ENCODE measurements around the gene RHNO1. TPM values are rescaled to one million over a fixed set of nuclear protein-coding genes. Genes with fewer than 3 reads are reported as not detected.
"Not testable (repeated sequence)": the region's sequence is repeated elsewhere in the genome, so short reads cannot be mapped to it uniquely, and the experiment has no call there.

The RHNO1 gene
- total RNA-seq, 4 donors from 2014 or later = 14.3 to 21.3 (median 17.2) TPM

DNA sequence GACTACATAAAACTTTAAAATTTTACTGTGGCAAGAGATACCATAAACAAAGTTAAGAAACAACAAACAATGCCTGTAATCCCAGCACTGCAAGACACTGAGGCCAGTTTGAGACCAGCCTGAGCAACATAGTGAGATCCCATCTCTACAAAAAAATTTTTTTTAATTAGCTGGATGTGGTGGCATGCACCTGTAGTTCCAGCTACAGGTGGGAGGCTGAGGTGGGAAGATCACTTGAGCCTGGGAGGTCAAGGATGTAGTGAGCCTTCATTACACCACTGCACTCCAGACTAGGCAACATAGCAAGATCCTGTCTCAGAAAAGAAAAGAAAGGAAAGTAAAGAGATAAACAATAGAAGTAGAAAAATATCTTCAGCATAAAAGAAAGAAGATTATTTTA lies 16.9 kb upstream of the RHNO1 start:
- DNase-seq (ENCODE audit: low spot score in 2 of 2) = no peak
- intact Hi-C loops (cut with DNase I; ENCODE audit: low total_unique reads) = no loop called here
- TF ChIP-seq POLR2A (IDR thresholded peaks at IDR 0.05) (no peak), CTCF (IDR thresholded peaks at IDR 0.05) (no peak)
- H3K4me3 ChIP-seq (ENCODE audit: low read depth, poor library complexity, severe bottlenecking) = no peak overlapping the region

DNA sequence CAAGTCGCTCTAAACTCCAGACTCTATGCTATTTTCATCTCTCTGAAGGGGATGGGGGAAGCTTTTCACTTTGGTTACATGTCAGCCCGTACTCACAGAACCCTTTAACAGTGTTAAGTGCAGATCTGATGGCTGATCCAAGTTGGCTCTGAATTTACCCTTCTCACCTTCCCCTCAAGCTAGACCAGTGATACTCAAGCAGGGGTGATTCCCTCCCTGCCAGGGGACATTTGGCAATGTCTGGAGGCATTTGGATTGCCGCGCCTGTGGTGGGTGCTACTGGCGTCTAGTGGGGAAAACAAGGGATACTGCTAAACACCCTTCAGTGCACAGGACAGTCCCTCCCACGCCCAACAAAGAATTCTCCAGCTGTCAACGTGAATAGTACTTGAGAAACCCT lies 14.1 kb upstream of the RHNO1 start:
- WGBS, 2 donors = 86 to 93% methylated on average over 7 of the region's 7 CpGs
- intact Hi-C loops (cut with DNase I; ENCODE audit: low total_unique reads) = no loop called here
- no peak for DNase-seq (ENCODE audit: low spot score in 2 of 2)
- TF ChIP-seq POLR2A (IDR thresholded peaks at IDR 0.05) (no peak), CTCF (IDR thresholded peaks at IDR 0.05) (no peak)
- no peak overlapping the region for H3K4me3 ChIP-seq (ENCODE audit: low read depth, poor library complexity, severe bottlenecking)

GRCh38 chr12:2863402-2863801 lies 13.6 kb upstream of the RHNO1 start:
- DNase-seq (ENCODE audit: low spot score in 2 of 2); intact Hi-C loops (cut with DNase I; ENCODE audit: low total_unique reads); H3K4me3 ChIP-seq (ENCODE audit: low read depth, poor library complexity, severe bottlenecking): not testable (repeated sequence)
- WGBS, 2 donors = 93 to 96% methylated on average over 7 of the region's 7 CpGs

GRCh38 chr12:2864198-2864597 lies 12.8 kb upstream of the RHNO1 start:
- no peak for TF ChIP-seq CTCF (IDR thresholded peaks at IDR 0.05)
- no peak for TF ChIP-seq POLR2A (IDR thresholded peaks at IDR 0.05)
- no peak overlapping the region for H3K4me3 ChIP-seq (ENCODE audit: low read depth, poor library complexity, severe bottlenecking)
- 98 to 99% methylated on average over 9 of the region's 9 CpGs for WGBS, 2 donors
- no peak for DNase-seq (ENCODE audit: low spot score in 2 of 2)
- intact Hi-C loops (cut with DNase I; ENCODE audit: low total_unique reads) = no loop called here

DNA sequence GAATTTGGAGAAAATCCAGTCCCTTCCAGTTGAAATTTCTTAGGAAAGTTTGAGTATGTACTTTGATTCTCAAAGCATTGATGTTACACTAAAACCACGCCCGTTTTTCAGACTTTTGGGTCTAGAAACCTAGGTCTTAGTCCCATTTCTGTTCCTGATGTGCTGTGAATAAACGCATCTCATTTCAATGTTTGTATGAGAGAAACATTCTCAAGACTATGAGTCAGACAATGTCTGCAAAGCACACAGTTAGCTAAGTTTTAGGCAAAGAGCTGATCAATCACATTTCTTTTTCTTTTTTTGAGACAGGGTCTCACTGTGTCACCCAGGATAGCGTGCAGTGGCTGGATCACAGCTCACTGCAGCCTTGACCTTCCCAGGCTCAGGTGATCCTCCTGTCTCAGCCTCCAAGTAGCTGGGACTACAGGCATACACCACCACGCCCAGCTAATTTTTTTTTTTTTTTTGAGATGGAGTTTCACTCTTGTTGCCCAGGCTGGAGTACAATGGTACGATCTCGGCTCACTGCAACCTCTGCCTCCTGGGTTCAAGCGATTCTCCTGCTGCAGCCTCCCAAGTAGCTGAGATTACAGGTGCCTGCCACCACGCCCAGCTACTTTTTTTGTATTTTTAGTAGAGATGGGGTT lies 7.9 kb upstream of the RHNO1 start:
- DNase-seq (ENCODE audit: low spot score in 2 of 2); intact Hi-C loops (cut with DNase I; ENCODE audit: low total_unique reads); H3K4me3 ChIP-seq (ENCODE audit: low read depth, poor library complexity, severe bottlenecking): not testable (repeated sequence)
- 87 to 92% methylated on average over 9 of the region's 9 CpGs for WGBS, 2 donors

DNA sequence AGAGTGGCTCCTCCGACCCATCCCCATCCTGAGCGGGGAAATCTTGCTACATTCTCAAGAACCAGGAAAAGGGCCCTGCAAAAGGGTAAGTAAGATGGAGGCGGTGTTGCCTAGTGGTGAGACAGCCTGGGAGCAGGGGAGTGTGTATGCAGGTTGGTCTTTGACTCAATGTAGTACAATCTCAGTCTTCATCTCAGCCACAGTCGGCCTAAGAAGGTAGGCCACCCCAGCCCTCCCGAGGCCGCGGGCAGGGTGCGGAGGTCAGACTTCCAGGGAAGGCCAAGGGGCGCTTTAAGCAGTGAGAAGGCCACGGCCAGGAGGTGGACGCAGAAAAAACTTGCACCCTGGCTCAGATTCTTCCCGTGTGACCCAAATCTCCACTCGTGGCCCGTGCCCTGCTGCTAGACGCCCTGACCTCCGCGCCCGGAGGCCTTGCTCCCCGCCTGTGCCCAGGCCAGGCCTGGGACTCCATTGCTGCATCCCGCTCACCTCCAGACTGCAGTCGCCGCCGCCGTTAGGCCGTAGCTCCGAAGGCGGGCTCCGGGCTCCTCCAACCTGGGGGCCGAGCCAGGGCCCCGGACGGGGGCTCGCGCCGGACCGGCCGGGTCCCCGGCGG lies 484 bp upstream of the RHNO1 start:
- H3K4me3 ChIP-seq (ENCODE audit: low read depth, poor library complexity, severe bottlenecking) = peak overlapping the region; percentile 54
- no peak for DNase-seq (ENCODE audit: low spot score in 2 of 2)
- WGBS, 2 donors = 6 to 7% methylated on average over 24 of the region's 38 CpGs
- intact Hi-C loops (cut with DNase I; ENCODE audit: low total_unique reads) = no loop called here
- TF ChIP-seq CTCF (IDR thresholded peaks at IDR 0.05) (no peak), POLR2A (IDR thresholded peaks at IDR 0.05) (no peak)

All from lower leg skin (tissue), 4 donors.